Thyroid gland (tissue), 4 donors: Measurements from ENCODE around the gene MYH14.

ENCODE experiments used
- CTCF ChIP-seq, 6 experiments: fragments of 200-600 bp in 3 of 6; fragments of 450-650 bp in 3 of 6; sonication (generic) in 3 of 6; IDR thresholded peaks; one replicate each; pipeline ENCODE4 v1.5.1; 2016 to 2019; ENCODE audit warnings: antibody characterized with exemption in 6 of 6, mild to moderate bottlenecking in 2 of 6, inconsistent platforms in 1 of 6, moderate library complexity in 1 of 6
- POLR2A ChIP-seq, 2 donors: fragments of 450-650 bp; IDR thresholded peaks; one replicate each; pipeline ENCODE4 v1.6.1; 2017; ENCODE audit warnings: antibody characterized with exemption in 2 of 2, mild to moderate bottlenecking in 2 of 2, moderate library complexity in 1 of 2

GRCh38 chr19:50268501-50268900 is 65.1 kb downstream of the MYH14 start:
- TF ChIP-seq CTCF (IDR thresholded peaks at IDR 0.05): no peak
- TF ChIP-seq POLR2A (IDR thresholded peaks at IDR 0.05): no peak
